T-helper 22 cell (primary cell): ENCODE data around the gene ARHGAP26.

Source experiments
- DNase-seq: peaks from one replicate; pipeline ENCODE4 v3.0.0-alpha.2; 2020; ENCODE audit warnings: low read depth

ARHGAP26 gene

GRCh38 chr5:143165049-143165880 lies 395.1 kb downstream of the ARHGAP26 start:
- no peak for DNase-seq

DNA sequence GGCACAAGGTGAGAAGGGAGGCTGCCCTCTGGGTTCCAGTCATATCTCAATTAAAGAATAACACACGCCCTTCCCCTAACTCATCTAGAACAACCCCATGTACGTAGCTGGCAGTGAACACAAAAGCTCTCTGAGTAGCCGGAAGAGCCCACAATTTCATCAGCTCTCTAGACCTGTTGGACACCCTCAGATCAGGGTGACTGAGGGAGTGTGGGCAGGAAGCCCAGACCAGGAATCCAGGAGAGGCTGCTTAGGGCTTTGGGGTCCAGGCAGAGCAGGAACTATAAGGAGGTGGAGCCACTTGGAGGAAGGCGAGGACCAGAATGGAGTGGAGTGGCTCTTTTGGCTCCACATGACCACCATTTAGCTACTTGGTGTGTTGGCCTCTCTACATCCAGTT lies 395.9 kb downstream of the ARHGAP26 start:
- no peak for DNase-seq

- DNase-seq: no peak
Observed at GRCh38 chr5:143166661-143167420, 396.7 kb downstream of the ARHGAP26 start.

DNA sequence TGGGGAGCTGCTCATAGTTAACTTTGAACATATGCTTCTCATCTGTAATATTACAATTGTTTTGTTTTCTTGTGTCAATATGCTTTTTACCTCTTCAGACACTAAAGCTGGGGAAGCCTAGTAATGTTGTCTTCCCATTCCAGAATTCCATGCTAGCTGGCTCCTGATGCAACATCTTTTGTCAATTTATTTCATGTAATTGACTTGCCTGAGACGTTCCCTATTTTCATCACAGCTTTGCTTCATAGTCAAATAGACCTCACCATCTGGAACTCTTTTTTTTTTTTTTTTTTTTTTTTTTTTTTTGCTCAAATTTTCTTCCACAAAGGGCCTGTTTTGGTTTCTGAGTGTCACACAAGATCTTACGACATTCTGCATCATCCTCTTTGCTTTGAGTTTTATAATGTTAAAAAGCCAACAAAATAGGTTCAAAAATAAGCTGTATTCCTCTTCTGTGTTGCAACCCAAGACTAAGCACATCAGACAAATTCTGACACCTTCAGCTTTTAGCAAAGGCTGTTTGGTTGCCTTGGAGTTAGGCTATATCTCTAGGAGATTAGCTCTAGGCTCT lies 398.1 kb downstream of the ARHGAP26 start:
- no peak for DNase-seq

DNA sequence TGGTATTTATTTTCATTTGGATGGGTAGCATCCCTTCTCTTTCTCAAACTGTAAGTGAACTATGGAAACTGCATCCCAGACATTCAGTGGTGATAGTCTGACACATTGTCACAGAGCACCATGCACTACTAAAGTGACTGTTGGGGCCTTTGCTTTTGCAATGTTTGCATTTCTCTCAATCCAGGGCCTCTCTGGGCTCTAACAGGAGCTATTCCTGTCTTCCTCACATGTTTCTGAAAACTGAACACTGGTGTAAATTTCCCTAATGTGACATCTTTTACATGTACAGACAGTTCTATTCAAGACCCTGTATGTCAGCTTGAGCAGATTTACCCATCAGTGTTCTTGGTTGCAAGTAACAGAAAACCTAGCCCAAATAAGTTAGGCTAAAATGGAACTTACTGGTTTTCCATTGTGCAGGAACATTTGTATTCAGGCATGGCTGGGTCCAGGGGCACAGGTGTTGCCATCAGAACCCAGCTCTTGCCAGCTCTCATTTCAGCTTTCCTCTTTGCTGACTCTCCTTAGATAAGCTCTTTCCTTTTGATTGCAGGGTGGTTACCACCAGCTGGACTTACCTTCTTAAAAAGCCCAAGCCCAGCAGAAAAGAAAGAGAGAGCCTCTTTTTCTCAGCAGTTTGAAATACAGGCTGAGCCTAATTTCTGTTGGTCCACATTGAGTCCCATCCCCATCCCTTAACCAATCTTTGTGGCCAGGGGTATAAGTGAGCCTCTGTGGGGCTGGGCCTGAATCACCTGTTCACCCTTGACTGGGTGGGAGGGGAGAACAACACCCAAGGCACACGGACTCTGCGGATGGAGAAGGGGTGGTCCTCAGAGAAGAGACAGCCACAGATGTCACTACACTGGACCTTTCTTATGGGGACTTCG lies 399.0 kb downstream of the ARHGAP26 start:
- no peak for DNase-seq

DNA sequence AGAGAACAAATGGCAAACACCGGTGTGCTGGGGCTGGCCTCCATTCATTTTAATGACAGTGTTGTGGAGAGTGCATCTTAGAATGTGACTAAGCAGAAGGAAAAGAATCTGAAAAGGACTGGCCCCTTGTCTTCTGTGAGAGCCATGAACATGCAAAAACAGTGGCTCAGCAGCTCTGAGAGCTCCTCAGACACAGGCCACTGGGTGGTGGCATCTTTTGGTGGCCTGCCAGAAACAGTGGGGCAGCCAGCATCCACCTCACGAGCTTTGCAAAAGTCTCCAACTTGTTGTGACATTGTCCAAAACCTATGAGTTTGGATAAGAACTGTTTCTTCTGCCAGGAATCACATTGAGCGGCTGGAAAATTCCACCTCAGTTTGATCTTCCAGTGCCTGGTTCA lies 399.9 kb downstream of the ARHGAP26 start:
- DNase-seq: no peak

GRCh38 chr5:143170977-143171376 lies 400.8 kb downstream of the ARHGAP26 start:
- no peak for DNase-seq

GRCh38 chr5:143172739-143173138 lies 402.6 kb downstream of the ARHGAP26 start:
- DNase-seq: no peak

DNA sequence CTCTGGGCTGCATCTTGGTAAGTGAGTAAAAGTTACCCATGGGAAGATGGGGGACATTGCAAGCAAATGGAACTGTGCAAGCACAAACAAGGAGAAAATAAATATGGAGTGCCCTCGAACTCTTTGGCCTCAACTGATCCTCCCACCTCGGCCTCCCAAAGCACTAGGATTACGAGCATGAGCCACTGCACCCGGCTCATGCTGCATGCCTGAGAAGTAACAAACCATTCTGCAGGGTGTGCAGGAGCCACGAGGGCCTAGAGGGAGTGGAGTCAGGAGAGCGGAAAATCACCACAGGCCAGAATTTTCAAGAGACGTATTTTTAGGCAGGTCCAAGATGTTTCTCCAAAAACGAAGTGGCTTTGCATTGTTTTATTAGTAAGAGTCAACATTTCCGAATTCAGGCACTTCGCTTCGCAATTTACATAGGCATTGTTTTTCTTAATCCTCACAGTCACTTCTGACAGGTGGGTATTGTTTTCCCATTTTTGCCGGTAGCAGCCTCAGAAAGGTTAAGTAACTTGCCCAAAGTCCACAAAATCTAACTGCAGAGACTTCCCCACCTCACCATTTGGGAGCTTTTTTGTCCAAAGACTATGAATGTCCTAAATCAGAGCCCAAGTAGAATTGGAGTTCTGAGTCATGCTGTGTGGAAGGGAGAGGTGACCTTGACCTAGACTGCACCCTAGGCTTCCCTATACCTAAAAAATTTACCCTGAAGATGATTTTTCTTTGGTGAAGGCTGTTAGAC lies 403.1 kb downstream of the ARHGAP26 start:
- no peak for DNase-seq

DNA sequence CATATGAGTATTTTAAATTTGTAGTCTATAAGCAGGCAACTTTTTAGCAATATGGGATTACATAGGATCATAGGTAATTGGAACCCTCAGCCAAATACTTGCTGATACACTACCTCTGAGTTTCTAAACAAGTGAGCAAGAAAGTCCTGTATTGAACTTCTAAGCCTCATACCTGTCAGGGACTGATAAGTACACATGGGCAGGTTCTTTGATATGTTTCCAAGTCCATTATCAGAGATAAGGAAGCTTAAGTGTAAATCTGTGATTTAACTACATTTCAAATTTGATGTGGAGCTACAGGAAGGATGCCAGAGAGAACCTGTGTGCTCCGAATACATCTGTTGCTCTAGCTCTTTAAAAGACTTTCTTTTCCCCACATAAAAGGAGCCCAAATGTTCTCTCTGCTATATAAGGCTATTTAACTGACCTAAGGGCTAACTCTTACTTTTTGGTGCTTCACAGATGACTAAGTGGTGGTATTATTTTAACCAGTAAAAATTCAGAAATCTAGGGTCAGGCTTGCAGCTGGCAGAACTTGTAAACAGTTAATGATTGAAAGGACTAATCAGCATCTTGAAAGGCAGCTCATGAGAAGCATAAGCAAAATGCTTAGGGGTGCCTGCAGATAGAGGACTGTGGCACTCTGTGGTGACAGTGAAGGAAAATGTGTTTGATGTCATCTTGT lies 404.7 kb downstream of the ARHGAP26 start:
- DNase-seq: no peak

GRCh38 chr5:143176048-143176447 lies 405.9 kb downstream of the ARHGAP26 start:
- no peak for DNase-seq

DNA sequence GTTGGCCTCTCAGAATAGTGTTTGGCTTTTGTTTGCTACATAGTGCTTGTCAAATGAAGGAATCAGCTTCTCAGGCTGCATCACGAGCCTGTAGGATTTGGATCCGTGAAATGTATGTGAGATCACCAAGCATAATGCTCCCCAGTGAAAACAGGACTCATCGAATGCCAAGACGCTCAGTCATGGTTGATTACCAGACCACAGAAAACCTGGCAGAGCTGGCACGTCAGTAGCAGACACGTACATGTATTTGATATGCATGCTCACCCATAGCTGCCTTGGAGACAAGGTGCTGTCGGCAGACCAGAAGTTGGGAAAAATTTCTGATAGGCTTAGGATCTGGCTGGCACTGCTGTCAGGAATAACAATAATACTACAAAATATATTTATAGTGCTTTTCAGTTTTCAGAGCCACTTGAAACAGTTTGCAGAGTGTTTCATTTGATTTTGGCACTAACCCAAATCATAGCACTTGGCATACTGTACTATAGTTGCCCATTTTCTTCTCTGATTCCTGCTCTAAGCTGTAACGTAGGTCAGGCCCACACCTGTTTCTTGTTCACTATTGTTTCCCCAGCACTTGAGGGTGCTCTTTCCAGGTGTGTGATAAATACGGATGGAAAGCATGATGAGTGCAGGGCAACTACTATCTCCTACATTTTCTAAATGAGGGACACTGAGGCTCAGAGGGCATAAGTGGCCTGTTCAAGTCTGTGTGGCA lies 407.2 kb downstream of the ARHGAP26 start:
- no peak for DNase-seq

GRCh38 chr5:143179126-143179740 lies 409.1 kb downstream of the ARHGAP26 start:
- no peak for DNase-seq

GRCh38 chr5:143180751-143181150 lies 410.6 kb downstream of the ARHGAP26 start:
- no peak for DNase-seq

DNA sequence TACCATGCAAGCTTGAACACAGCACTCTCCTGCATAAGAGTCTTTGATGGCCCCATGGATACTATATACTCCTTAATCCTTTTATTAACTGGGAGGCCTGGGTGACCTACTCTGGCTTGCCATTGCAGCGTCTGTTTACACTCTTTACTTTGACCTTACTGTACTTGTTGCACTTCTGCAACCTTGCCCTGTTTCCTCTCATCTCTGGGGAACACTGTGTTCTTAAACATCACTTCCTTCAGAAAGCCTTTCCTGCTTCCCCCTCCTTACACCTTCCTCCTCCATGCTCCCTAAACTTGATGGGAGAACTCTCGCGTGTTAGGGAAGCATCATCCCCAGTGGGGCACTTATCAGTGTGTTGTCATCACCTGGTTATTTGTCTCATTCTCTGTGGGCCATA lies 411.0 kb downstream of the ARHGAP26 start:
- no peak for DNase-seq

DNA sequence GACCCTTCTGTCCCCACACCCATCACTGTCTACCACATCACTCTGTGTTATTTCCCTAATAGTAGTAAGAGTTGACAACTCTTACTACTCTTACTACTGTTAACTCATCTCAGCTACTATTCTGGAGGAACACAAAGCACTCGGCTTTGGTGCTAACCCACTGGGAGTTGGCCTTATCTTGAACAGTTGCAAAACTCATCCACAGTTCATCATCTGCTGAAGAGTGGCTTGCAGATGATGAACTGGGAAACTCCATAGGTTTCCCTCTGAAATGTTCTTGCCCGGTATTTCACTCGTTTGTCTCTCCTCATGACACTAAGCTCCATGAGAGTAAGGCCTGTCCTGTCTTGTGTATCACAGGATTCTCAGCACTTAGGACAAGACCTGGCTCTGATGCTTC lies 411.9 kb downstream of the ARHGAP26 start:
- DNase-seq: no peak

GRCh38 chr5:143182901-143183820 lies 413.0 kb downstream of the ARHGAP26 start:
- peak; percentile 22 for DNase-seq

DNA sequence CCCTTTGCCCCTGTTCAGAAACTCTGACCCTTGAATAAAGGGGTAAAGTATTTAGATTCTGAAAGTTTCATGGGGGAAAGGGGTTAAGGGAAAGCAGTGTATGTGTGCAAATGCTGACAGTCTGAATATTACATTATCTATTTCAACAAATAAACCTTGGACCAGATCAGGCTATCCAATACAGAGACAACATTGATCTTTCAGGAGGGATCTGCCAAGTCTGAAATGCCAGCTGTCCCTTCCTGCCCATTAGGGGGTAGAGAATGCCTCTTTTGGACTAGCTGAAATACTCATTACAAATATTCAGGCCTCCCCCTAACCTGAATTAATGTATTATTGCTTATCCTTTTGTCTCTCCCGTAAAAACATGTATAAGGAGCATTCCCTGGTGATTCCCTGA lies 413.8 kb downstream of the ARHGAP26 start:
- DNase-seq: no peak
